Smooth muscle cell (in vitro differentiated cells): ENCODE measurements around the gene DNAJC15. TPM values are rescaled to one million over a fixed set of nuclear protein-coding genes. Genes with fewer than 3 reads are reported as not detected.
A peak's percentile ranks its signal among the peaks of the same experiment; 100 is the strongest.

ENCODE experiments used
- DNase-seq: peaks from one replicate; lab custom pipeline; 2025; ENCODE audit not compliant: unreplicated experiment; lab: John Stamatoyannopoulos, UW
- H2AFZ ChIP-seq: fragments of 200-600 bp; sonication (generic); 2 replicates; pipeline ENCODE4 v1.6.0; 2016; ENCODE audit warnings: antibody characterized with exemption, low read depth, mild to moderate bottlenecking
- H3F3A ChIP-seq: fragments of 200-600 bp; sonication (generic); 2 replicates; pipeline ENCODE4 v1.6.0; 2017; ENCODE audit warnings: antibody characterized with exemption, low read depth
- H3K27ac ChIP-seq: fragments of 200-600 bp; sonication (generic); 2 replicates; pipeline ENCODE4 v1.5.1; 2016; ENCODE audit warnings: low read depth, mild to moderate bottlenecking
- H3K27me3 ChIP-seq: fragments of 200-600 bp; sonication (generic); 2 replicates; pipeline ENCODE4 v1.6.1; 2016; ENCODE audit warnings: low read depth, mild to moderate bottlenecking
- H3K36me3 ChIP-seq: fragments of 200-600 bp; sonication (generic); 2 replicates; pipeline ENCODE4 v1.5.1; 2016; ENCODE audit warnings: low read depth
- H3K4me1 ChIP-seq: fragments of 200-600 bp; sonication (generic); 2 replicates; pipeline ENCODE4 v1.5.1; 2016; ENCODE audit warnings: low read depth
- H3K4me2 ChIP-seq: fragments of 200-600 bp; sonication (generic); 2 replicates; pipeline ENCODE4 v1.6.0; 2016; ENCODE audit warnings: mild to moderate bottlenecking
- H3K4me3 ChIP-seq: fragments of 200-600 bp; sonication (generic); 2 replicates; pipeline ENCODE4 v1.5.1; 2016; ENCODE audit warnings: mild to moderate bottlenecking
- H3K79me2 ChIP-seq: fragments of 200-600 bp; sonication (generic); 2 replicates; pipeline ENCODE4 v1.6.0; 2016; ENCODE audit warnings: low read depth, mild to moderate bottlenecking
- H3K9ac ChIP-seq: fragments of 200-600 bp; sonication (generic); 2 replicates; pipeline ENCODE4 v1.6.0; 2016; ENCODE audit warnings: low read depth
- H3K9me3 ChIP-seq: fragments of 200-600 bp; sonication (generic); replicated peaks from 2 replicates; pipeline ENCODE4 v1.5.1; 2016; ENCODE audit warnings: low read depth
- H4K20me1 ChIP-seq: fragments of 200-600 bp; sonication (generic); 2 replicates; pipeline ENCODE4 v1.6.0; 2016; ENCODE audit warnings: low read depth
- WGBS: methylation state at CpG from one replicate; pipeline ENCODE4 v1.1.7; 2016; ENCODE audit warnings: low lambda C conversion rate; 5-methylcytosine and 5-hydroxymethylcytosine counted together
- polyA plus RNA-seq: library from polyadenylated mRNA; unstranded; fragments of >200 nt; fragmentation: Nextera tagmentation; extraction: Ambion mirVana; gene quantifications from 2 replicates; pipeline ENCODE4 v1.2.1, GENCODE V29; 2016
- total RNA-seq: library from RNA; depleted of rRNA; stranded (reverse); fragments of >200 nt; gene quantifications from 2 replicates; pipeline ENCODE4 v1.2.3, GENCODE V29; 2014
- TF ChIP-seq, protein P1 (sequence below): fragments of 200-600 bp; sonication (generic); IDR thresholded peaks from 2 replicates; pipeline ENCODE4 v1.5.1; 2017; ENCODE audit warnings: borderline replicate concordance, mild to moderate bottlenecking, antibody characterized with exemption; ENCODE audit not compliant: insufficient read depth, poor library complexity, severe bottlenecking

DNAJC15 gene
- total and polyA plus RNA-seq, 2 experiments from 2014 or later = 4.4 to 6.9 TPM

DNA sequence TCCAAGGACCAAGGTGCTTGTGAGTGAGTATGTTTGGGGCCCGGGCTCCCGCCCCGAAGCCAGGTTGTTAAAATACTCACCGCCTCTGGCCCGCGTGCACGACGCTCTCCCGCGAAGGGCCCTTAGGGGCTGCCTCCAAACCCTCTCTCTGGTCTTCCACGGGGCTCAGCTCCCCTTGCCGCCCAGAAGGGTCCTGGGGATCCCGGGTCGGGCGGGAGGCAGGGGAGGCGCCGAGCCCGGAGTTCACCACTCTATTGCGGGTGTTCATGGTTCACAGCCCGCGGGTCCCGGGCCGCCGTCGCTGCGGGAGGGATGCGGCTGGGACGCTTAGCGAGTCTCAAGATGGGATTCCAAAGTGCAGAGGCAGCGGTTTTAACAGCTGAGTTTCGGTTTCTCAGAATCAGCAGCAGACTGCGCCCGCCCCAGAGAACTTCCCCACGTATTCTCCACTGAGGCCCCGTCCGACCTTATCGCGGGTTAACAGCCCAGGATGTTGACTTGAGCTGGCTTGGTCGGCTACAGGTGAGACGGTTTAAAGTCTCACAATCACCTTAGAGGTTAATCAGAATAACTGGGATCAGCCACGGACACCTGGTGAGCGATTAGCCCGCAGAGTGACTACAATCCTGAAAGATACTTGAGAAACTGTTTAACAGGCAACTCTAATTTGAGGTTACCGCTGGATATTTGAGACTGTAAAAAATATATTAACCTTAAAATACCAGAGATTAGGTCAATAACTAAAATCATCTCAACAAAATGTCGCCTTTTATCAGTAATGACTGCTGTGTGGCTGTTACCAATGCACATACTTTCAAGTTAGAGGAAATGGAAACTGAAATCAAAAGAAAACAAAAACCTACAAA, 31.3 kb upstream of the DNAJC15 start, which contains the start of gene EPSTI1:
TSS of gene EPSTI1 (minus strand) at position 344 of the 866 bp plus-strand sequence. CDS start at position 268, 76 bp downstream.
- H3K9me3 ChIP-seq = no peaks in the 10 kb centered on the region
- peak within 1 kb of the TSS; percentile 37 for H3K27ac ChIP-seq
- H3K36me3 ChIP-seq = no peaks in the 10 kb centered on the region
- peak within 1 kb of the TSS; percentile 64 for H3K9ac ChIP-seq
- H2AFZ ChIP-seq = peak within 1 kb of the TSS; percentile 83
- peak within 1 kb of the TSS; percentile 96 for H3K4me2 ChIP-seq
- no peaks in the 10 kb centered on the region for H3K79me2 ChIP-seq
- peak within 1 kb of the TSS; percentile 76 for H3K4me3 ChIP-seq
- TF ChIP-seq, protein P1, sequence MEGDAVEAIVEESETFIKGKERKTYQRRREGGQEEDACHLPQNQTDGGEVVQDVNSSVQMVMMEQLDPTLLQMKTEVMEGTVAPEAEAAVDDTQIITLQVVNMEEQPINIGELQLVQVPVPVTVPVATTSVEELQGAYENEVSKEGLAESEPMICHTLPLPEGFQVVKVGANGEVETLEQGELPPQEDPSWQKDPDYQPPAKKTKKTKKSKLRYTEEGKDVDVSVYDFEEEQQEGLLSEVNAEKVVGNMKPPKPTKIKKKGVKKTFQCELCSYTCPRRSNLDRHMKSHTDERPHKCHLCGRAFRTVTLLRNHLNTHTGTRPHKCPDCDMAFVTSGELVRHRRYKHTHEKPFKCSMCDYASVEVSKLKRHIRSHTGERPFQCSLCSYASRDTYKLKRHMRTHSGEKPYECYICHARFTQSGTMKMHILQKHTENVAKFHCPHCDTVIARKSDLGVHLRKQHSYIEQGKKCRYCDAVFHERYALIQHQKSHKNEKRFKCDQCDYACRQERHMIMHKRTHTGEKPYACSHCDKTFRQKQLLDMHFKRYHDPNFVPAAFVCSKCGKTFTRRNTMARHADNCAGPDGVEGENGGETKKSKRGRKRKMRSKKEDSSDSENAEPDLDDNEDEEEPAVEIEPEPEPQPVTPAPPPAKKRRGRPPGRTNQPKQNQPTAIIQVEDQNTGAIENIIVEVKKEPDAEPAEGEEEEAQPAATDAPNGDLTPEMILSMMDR = no peak
- peaks cover 12% of the 10 kb centered on the region for H3F3A ChIP-seq
- H3K4me1 ChIP-seq = peaks cover 14% of the 10 kb centered on the region
- no peaks in the 10 kb centered on the region for H3K27me3 ChIP-seq
- 9% methylated on average over 44 of the region's 45 CpGs for WGBS
- DNase-seq = peak; percentile 8
- H4K20me1 ChIP-seq = no peaks in the 10 kb centered on the region

DNA sequence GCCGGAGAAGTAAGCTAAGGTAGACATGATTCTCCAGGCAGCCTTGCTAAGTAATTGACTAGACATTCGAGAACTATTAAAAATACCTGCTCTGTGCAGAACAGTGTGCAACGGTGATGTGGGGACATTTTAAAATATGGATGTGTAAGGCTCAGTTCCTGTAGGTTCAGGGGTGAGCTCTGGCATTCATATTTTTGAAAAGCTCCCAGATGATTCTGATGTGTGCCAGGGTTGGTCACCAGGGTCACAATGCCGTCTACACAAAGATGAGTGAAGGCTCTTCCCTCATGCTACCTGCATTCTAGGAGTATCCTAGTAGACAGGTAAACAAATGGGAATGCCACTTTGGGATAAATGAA, 30.6 kb upstream of the DNAJC15 start:
- peak overlapping the region; percentile 76 for H3K4me3 ChIP-seq
- TF ChIP-seq, protein P1 = no peak
- no peaks in the 10 kb centered on the region for H3K79me2 ChIP-seq
- WGBS = 88% methylated on average over 4 of the region's 4 CpGs
- no peaks in the 10 kb centered on the region for H4K20me1 ChIP-seq
- peaks cover 14% of the 10 kb centered on the region for H3K4me1 ChIP-seq
- peak overlapping the region; percentile 37 for H3K27ac ChIP-seq
- peak overlapping the region; percentile 64 for H3K9ac ChIP-seq
- H3K9me3 ChIP-seq = no peaks in the 10 kb centered on the region
- H2AFZ ChIP-seq = peak overlapping the region; percentile 83
- no peaks in the 10 kb centered on the region for H3K27me3 ChIP-seq
- no peak for DNase-seq
- peaks cover 12% of the 10 kb centered on the region for H3F3A ChIP-seq
- peak overlapping the region; percentile 96 for H3K4me2 ChIP-seq
- no peaks in the 10 kb centered on the region for H3K36me3 ChIP-seq

DNA sequence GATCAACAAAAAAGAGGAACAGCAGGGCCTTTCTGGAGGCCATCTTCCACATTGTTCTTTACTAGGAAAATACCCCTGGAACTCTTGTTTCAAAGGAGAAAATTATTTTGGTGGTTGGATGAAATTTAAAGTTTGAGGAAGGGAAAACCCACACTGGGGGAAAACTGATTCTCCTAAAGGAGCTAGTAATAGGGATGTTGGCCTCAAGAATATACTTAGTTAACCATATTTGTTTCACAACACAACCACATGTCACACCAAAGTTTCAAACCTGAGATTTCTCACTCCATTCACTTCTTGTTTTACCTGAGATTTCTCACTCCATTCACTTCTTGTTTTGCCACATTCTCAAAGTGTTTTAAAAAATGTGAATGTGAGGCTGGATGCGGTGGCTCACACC, 28.5 kb upstream of the DNAJC15 start:
- no peak overlapping the region for H3K4me3 ChIP-seq
- H3K4me2 ChIP-seq = no peak overlapping the region
- 100% methylated on average over 1 of the region's 1 CpG for WGBS
- H3K27ac ChIP-seq = no peak overlapping the region
- TF ChIP-seq, protein P1 = no peak
- H3K27me3 ChIP-seq = no peaks in the 10 kb centered on the region
- no peak overlapping the region for H2AFZ ChIP-seq
- H3K9ac ChIP-seq = no peak overlapping the region
- no peak for DNase-seq
- H3F3A ChIP-seq = peaks cover 12% of the 10 kb centered on the region
- no peaks in the 10 kb centered on the region for H4K20me1 ChIP-seq
- no peaks in the 10 kb centered on the region for H3K9me3 ChIP-seq
- H3K79me2 ChIP-seq = no peaks in the 10 kb centered on the region
- no peaks in the 10 kb centered on the region for H3K36me3 ChIP-seq
- peaks cover 14% of the 10 kb centered on the region for H3K4me1 ChIP-seq
